HepG2 (cell line): Measurements from ENCODE around the gene HSD17B2. TPM values are rescaled to one million over a fixed set of nuclear protein-coding genes. Genes with fewer than 3 reads are reported as not detected.
A peak's percentile ranks its signal among the peaks of the same experiment; 100 is the strongest.
"Not testable (repeated sequence)": the region's sequence is repeated elsewhere in the genome, so short reads cannot be mapped to it uniquely, and the experiment has no call there.

Source experiments
- ATAC-seq: fragments of 200-7000 bp; cut with Tn5 transposase; 3 replicates; pipeline ENCODE4 v1.9.1; 2020; ENCODE audit warnings: mild to moderate bottlenecking, moderate library complexity
- BruUV-seq: library from RNA; stranded (reverse); fragments of 400-500 nt; replicated peaks from 2 replicates; lab custom pipeline; 2021; lab: Mats Ljungman, UMichigan
- CTCF ChIA-PET: fragments of 300-600 bp; formaldehyde crosslinking; extraction: SDS; loops from one replicate; lab custom pipeline; 2021; ENCODE audit warnings: low total read pairs, inconsistent platforms, low intra/inter-chr PET ratio; lab: Yijun Ruan, JAX
- POLR2A ChIA-PET: fragments of 350-600 bp; sonication (Branson Sonifier 250); formaldehyde crosslinking; loops from one replicate; lab custom pipeline; 2020; ENCODE audit warnings: antibody characterized with exemption, inconsistent platforms; lab: Yijun Ruan, JAX
- DNase-seq: peaks from one replicate; pipeline ENCODE4 v3.0.0-alpha.2; 2015; ENCODE audit warnings: low spot score
- FAIRE-seq: peaks from 3 replicates; lab custom pipeline; 2011; peaks lifted over from hg19 to GRCh38; lab: Jason Lieb, UNC
- H2AFZ ChIP-seq: one replicate; pipeline ENCODE4 v1.6.1; 2011; ENCODE audit warnings: low read length, inconsistent platforms
- H3K27ac ChIP-seq: fragments of 300-600 bp; 3 replicates; pipeline ENCODE4 v1.8.0; 2011; ENCODE audit warnings: mixed run types, mild to moderate bottlenecking, mixed read lengths, low read length, inconsistent platforms; ENCODE audit not compliant: insufficient read depth; ENCODE audit errors: extremely low read length
- H3K27me3 ChIP-seq, 2 experiments: fragments of 200-600 bp in 1 of 2; 2 replicates in 1 of 2; 3 replicates in 1 of 2; pipeline versions ENCODE4 v1.6.0 to v1.8.0; 2011; ENCODE audit warnings: low read length in 2 of 2, mild to moderate bottlenecking in 2 of 2, moderate library complexity in 2 of 2, inconsistent platforms in 1 of 2; ENCODE audit not compliant: insufficient read depth in 2 of 2, control insufficient read depth in 1 of 2
- H3K36me3 ChIP-seq, 2 experiments: fragments of 200-600 bp in 1 of 2; replicated peaks in 1 of 2; 2 replicates in 1 of 2; 3 replicates in 1 of 2; pipeline versions ENCODE4 v1.5.1 to v1.8.0; 2011; ENCODE audit warnings: low read length in 2 of 2, inconsistent platforms in 1 of 2; ENCODE audit not compliant: insufficient read depth in 2 of 2, control insufficient read depth in 1 of 2
- H3K4me1 ChIP-seq: 2 replicates; pipeline ENCODE4 v1.5.1; 2012; ENCODE audit warnings: low read length, inconsistent platforms; ENCODE audit not compliant: insufficient read depth
- H3K4me2 ChIP-seq: 2 replicates; pipeline ENCODE4 v1.6.0; 2011; ENCODE audit warnings: low read depth, low read length, inconsistent platforms
- H3K4me3 ChIP-seq, 3 experiments: fragments of 200-600 bp in 1 of 3; sonication (generic), shearing (Covaris generic) in 1 of 3; replicated peaks in 1 of 3; 2 replicates each; pipeline ENCODE4 v1.5.1; 2011 to 2016; ENCODE audit warnings: low read length in 3 of 3, inconsistent platforms in 2 of 3, low read depth in 2 of 3, mild to moderate bottlenecking in 2 of 3, control low read depth in 1 of 3, mixed read lengths in 1 of 3; ENCODE audit not compliant: insufficient read depth in 1 of 3
- H3K79me2 ChIP-seq: one replicate; pipeline ENCODE4 v1.6.1; 2011; ENCODE audit warnings: low read length, inconsistent platforms; ENCODE audit not compliant: insufficient read depth
- H3K9ac ChIP-seq: 2 replicates; pipeline ENCODE4 v1.6.0; 2011; ENCODE audit warnings: mild to moderate bottlenecking, low read depth, low read length, inconsistent platforms; ENCODE audit not compliant: insufficient read depth
- H3K9me3 ChIP-seq: 2 replicates; pipeline ENCODE4 v1.5.1; 2012; ENCODE audit warnings: mild to moderate bottlenecking, low read length
- H4K20me1 ChIP-seq: 2 replicates; pipeline ENCODE4 v1.6.0; 2011; ENCODE audit warnings: inconsistent platforms, mild to moderate bottlenecking, low read length, moderate library complexity; ENCODE audit not compliant: insufficient read depth
- DNMT3B ChIP-seq: conservative IDR thresholded peaks from 2 replicates; pipeline ENCODE4 v1.6.1; 2016; ENCODE audit warnings: missing biosample characterization, control low read depth
- HHEX ChIP-seq: IDR thresholded peaks from 2 replicates; pipeline ENCODE4 v1.6.1; 2016; ENCODE audit warnings: control low read depth
- HINFP ChIP-seq: sonication (generic); formaldehyde crosslinking; IDR thresholded peaks from 2 replicates; pipeline ENCODE4 v1.4.0; 2020; ENCODE audit warnings: low read depth, mild to moderate bottlenecking, missing genetic modification reagents
- KDM2A ChIP-seq: sonication (generic); formaldehyde crosslinking; IDR thresholded peaks from 2 replicates; pipeline ENCODE4 v1.4.0; 2020; ENCODE audit warnings: low read depth, missing genetic modification reagents, borderline replicate concordance
- NCOA5 ChIP-seq: sonication (generic); formaldehyde crosslinking; IDR thresholded peaks from 2 replicates; pipeline ENCODE4 v1.4.0; 2020; ENCODE audit warnings: missing genetic modification reagents
- NFKB2 ChIP-seq: sonication (generic); formaldehyde crosslinking; IDR thresholded peaks from 2 replicates; pipeline ENCODE4 v1.4.0; 2020; ENCODE audit warnings: missing genetic modification reagents, borderline replicate concordance
- NR2F2 ChIP-seq: IDR thresholded peaks from 2 replicates; pipeline ENCODE4 v1.6.1; 2012; ENCODE audit warnings: low read depth, inconsistent platforms, borderline replicate concordance
- TP53 ChIP-seq: sonication (generic); formaldehyde crosslinking; conservative IDR thresholded peaks from 2 replicates; pipeline ENCODE4 v1.4.0; 2020; ENCODE audit warnings: missing genetic modification reagents
- ZBTB7B ChIP-seq: sonication (generic); formaldehyde crosslinking; IDR thresholded peaks from 2 replicates; pipeline ENCODE4 v1.4.0; 2020; ENCODE audit warnings: missing genetic modification reagents
- ZNF333 ChIP-seq: sonication (generic); formaldehyde crosslinking; IDR thresholded peaks from 2 replicates; pipeline ENCODE4 v1.4.0; 2020; ENCODE audit warnings: mild to moderate bottlenecking, missing genetic modification reagents, borderline replicate concordance
- ZNF33A ChIP-seq: sonication (generic); formaldehyde crosslinking; IDR thresholded peaks from 2 replicates; pipeline ENCODE4 v1.5.1; 2020; ENCODE audit warnings: missing genetic modification reagents, mild to moderate bottlenecking, moderate library complexity, borderline replicate concordance
- WGBS: methylation state at CpG from one replicate; pipeline ENCODE4 v1.1.6; 2017; ENCODE audit warnings: low lambda C conversion rate; 5-methylcytosine and 5-hydroxymethylcytosine counted together
- in situ Hi-C: cut with HindIII; loops from 2 replicates; pipeline ENCODE4 v1.10.0; 2017; ENCODE audit warnings: low pct_unique_long_range_greater_than_20kb; ENCODE audit not compliant: extremely low pct_ligation_motif_present
- intact Hi-C: fragments of 100-400 bp; cut with micrococcal nuclease; formaldehyde crosslinking; loops from one replicate; pipeline ENCODE4 v1.10.0; 2022; ENCODE audit not compliant: unreplicated experiment
- polyA plus RNA-seq, 8 experiments: library from polyadenylated mRNA; depleted of rRNA in 3 of 8; stranded (reverse) in 7 of 8; unstranded in 1 of 8; fragments of >200 nt; fragmentation: Illumina TruSeq in 4 of 8; extraction: Trizol in 4 of 8; gene quantifications; 2 replicates each; pipeline versions ENCODE4 v1.2.1 to v1.2.3, GENCODE V29; 2011 to 2016; ENCODE audit warnings: low read depth in 4 of 8, missing spikeins in 1 of 8, mixed read lengths in 1 of 8; ENCODE audit not compliant: insufficient read depth in 1 of 8
- total RNA-seq, 5 experiments: library from RNA; depleted of rRNA; stranded (reverse); fragments of >200 nt; fragmentation: Illumina TruSeq; extraction: Trizol; gene quantifications; 2 replicates each; pipeline ENCODE4 v1.2.3, GENCODE V29; 2016; ENCODE audit warnings: low read depth in 1 of 5
- TF ChIP-seq, protein P1 (sequence below): sonication (generic); formaldehyde crosslinking; IDR thresholded peaks from 2 replicates; pipeline ENCODE4 v1.5.1; 2020; ENCODE audit warnings: mild to moderate bottlenecking, missing genetic modification reagents, moderate library complexity

Gene HSD17B2
- total and polyA plus RNA-seq, 2 of the 13 experiments (the other 11 are each of a cell fraction or from before 2014, with no cell fraction given): 26.3 to 69.3 TPM

DNA sequence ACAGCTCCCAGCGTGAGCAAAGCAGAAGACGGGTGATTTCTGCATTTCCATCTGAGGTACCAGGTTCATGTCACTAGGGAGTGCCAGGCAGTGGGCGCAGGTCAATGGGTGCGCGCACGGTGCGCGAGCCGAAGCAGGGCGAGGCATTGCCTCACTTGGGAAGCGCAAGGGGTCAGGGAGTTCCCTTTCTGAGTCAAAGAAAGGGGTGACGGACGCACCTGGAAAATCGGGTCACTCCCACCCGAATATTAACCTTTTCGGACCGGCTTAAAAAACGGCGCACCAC is 104.2 kb downstream of the HSD17B2 start:
- not testable (repeated sequence) for H3K4me3 ChIP-seq

GRCh38 chr16:82146556-82146955 is 111.5 kb downstream of the HSD17B2 start:
- no peak for FAIRE-seq
- no peak overlapping the region for H2AFZ ChIP-seq
- H3K79me2 ChIP-seq: no peaks in the 10 kb centered on the region
- H3K36me3 ChIP-seq: peaks cover 9 to 49% of the 10 kb centered on the region in 2 experiments
- no peaks in the 10 kb centered on the region for H3K9me3 ChIP-seq
- 95% methylated on average over 3 of the region's 3 CpGs for WGBS
- intact Hi-C loops (no loop called here), in situ Hi-C loops (no loop called here)
- no peak for DNase-seq
- no peak overlapping the region for H3K9ac ChIP-seq
- no TSS peak for BruUV-seq
- POLR2A ChIA-PET: no interaction called here
- no peak overlapping the region for H3K4me3 ChIP-seq
- no peak overlapping the region for H3K27ac ChIP-seq
- no peaks in the 10 kb centered on the region for H3K27me3 ChIP-seq
- H3K4me1 ChIP-seq: no peaks in the 10 kb centered on the region
- H4K20me1 ChIP-seq: no peaks in the 10 kb centered on the region
- no peak for ATAC-seq
- CTCF ChIA-PET: no interaction called here
- H3K4me2 ChIP-seq: no peak overlapping the region
- TF ChIP-seq NFKB2 (no peak), TP53 (no peak), KDM2A (no peak), HHEX (no peak), HINFP (CRISPR knock-in tag) (no peak), ZNF33A (no peak), NR2F2 (no peak), ZNF333 (CRISPR knock-in tag) (no peak), DNMT3B (no peak), NCOA5 (CRISPR knock-in tag) (no peak), ZBTB7B (no peak)

More for the DNA sequence above, 104.2 kb downstream of the HSD17B2 start:
- ATAC-seq, H3K79me2 ChIP-seq, H3K36me3 ChIP-seq, H3K27ac ChIP-seq, H3K4me2 ChIP-seq, H3K9ac ChIP-seq, H2AFZ ChIP-seq, H4K20me1 ChIP-seq, H3K27me3 ChIP-seq, in situ Hi-C loops, intact Hi-C loops: not testable (repeated sequence)
- peaks cover 36% of the 10 kb centered on the region for H3K4me1 ChIP-seq
- TF ChIP-seq, protein P1, sequence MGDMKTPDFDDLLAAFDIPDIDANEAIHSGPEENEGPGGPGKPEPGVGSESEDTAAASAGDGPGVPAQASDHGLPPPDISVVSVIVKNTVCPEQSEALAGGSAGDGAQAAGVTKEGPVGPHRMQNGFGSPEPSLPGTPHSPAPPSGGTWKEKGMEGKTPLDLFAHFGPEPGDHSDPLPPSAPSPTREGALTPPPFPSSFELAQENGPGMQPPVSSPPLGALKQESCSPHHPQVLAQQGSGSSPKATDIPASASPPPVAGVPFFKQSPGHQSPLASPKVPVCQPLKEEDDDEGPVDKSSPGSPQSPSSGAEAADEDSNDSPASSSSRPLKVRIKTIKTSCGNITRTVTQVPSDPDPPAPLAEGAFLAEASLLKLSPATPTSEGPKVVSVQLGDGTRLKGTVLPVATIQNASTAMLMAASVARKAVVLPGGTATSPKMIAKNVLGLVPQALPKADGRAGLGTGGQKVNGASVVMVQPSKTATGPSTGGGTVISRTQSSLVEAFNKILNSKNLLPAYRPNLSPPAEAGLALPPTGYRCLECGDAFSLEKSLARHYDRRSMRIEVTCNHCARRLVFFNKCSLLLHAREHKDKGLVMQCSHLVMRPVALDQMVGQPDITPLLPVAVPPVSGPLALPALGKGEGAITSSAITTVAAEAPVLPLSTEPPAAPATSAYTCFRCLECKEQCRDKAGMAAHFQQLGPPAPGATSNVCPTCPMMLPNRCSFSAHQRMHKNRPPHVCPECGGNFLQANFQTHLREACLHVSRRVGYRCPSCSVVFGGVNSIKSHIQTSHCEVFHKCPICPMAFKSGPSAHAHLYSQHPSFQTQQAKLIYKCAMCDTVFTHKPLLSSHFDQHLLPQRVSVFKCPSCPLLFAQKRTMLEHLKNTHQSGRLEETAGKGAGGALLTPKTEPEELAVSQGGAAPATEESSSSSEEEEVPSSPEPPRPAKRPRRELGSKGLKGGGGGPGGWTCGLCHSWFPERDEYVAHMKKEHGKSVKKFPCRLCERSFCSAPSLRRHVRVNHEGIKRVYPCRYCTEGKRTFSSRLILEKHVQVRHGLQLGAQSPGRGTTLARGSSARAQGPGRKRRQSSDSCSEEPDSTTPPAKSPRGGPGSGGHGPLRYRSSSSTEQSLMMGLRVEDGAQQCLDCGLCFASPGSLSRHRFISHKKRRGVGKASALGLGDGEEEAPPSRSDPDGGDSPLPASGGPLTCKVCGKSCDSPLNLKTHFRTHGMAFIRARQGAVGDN: peak; percentile 9; the same call in 1 of the 2 replicates
- TF ChIP-seq, all 625 proteins: peak for 1; not testable (repeated sequence) for 624
- BruUV-seq, FAIRE-seq, H3K9me3 ChIP-seq, CTCF ChIA-PET, DNase-seq, POLR2A ChIA-PET: not testable (repeated sequence)
- 97% methylated on average over 19 of the region's 19 CpGs for WGBS
